HG02943 (cell line): Measurements from ENCODE around the gene ABCA10.

Experiments used
- ATAC-seq: cut with Tn5 transposase; IDR thresholded peaks from one replicate; pipeline ENCODE4 v1.9.1; 2021; ENCODE audit warnings: mild to moderate bottlenecking, low read depth, moderate library complexity; ENCODE audit not compliant: unreplicated experiment

The ABCA10 gene

GRCh38 chr17:69105907-69106730 is 122.5 kb downstream of the ABCA10 start:
- no peak for ATAC-seq

GRCh38 chr17:69103557-69104233 is 124.9 kb downstream of the ABCA10 start:
- no peak for ATAC-seq

GRCh38 chr17:69098625-69099024 is 130.0 kb downstream of the ABCA10 start:
- ATAC-seq, result no peak
